ENCODE data around the gene NCOA7. TPM values are rescaled to one million over a fixed set of nuclear protein-coding genes. Genes with fewer than 3 reads are reported as not detected.

The NCOA7 gene
- total RNA-seq, 1 experiment from 2014 or later, result 9.4 TPM

DNA sequence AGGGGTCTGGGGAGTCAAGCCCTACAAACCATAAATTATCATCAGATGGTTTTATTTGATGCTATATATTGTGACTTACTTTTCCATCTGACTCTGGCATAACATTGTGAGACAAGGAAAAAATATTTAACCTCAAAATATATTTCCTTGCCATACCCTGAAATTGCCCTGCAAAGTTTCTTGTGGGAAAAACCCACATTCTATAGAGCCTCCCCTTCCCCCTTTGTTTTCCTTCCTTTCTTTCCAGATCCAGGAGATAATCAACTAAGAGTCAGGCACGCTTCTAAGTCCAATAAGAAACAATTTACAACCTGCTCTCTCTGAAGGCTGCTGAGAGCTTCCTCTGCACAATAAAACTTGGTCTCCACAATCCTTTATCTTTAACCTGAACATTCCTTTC, 148.3 kb downstream of the NCOA7 start:
- TF ChIP-seq, protein P1, sequence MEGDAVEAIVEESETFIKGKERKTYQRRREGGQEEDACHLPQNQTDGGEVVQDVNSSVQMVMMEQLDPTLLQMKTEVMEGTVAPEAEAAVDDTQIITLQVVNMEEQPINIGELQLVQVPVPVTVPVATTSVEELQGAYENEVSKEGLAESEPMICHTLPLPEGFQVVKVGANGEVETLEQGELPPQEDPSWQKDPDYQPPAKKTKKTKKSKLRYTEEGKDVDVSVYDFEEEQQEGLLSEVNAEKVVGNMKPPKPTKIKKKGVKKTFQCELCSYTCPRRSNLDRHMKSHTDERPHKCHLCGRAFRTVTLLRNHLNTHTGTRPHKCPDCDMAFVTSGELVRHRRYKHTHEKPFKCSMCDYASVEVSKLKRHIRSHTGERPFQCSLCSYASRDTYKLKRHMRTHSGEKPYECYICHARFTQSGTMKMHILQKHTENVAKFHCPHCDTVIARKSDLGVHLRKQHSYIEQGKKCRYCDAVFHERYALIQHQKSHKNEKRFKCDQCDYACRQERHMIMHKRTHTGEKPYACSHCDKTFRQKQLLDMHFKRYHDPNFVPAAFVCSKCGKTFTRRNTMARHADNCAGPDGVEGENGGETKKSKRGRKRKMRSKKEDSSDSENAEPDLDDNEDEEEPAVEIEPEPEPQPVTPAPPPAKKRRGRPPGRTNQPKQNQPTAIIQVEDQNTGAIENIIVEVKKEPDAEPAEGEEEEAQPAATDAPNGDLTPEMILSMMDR (conservative IDR thresholded peaks at IDR 0.05), result no peak
- WGBS (ENCODE audit: extremely low coverage, insufficient read length, low lambda C conversion rate), result no CpG with 5 or more reads among the region's 1 CpG

More for the DNA sequence above, 148.3 kb downstream of the NCOA7 start:
- no peak overlapping the region for H3K9ac ChIP-seq (ENCODE audit: extremely low read depth, insufficient read length, low read length)
- H3K4ac ChIP-seq (ENCODE audit: low read depth, low read length), result no peak overlapping the region
- Mint-ChIP-seq H3K36me3 (ENCODE audit: insufficient read depth in 1 of 3, low read depth in 3 of 3) (no peaks in the 10 kb centered on the region; a peak in 1 of 7 replicates), H3K27ac (no peak overlapping the region), H3K9me3 (no peaks in the 10 kb centered on the region), H3K4me1 (no peaks in the 10 kb centered on the region), H3K27me3 (ENCODE audit: low read depth) (peaks cover 4% of the 10 kb centered on the region), H3K4me3 (no peak overlapping the region)
- H3K4me2 ChIP-seq (ENCODE audit: insufficient read depth, insufficient read length, low read length), result no peak overlapping the region
- no peak overlapping the region for H3K27ac ChIP-seq (ENCODE audit: insufficient read length, low read depth, low read length)
- H3K56ac ChIP-seq (ENCODE audit: insufficient read length, low read depth, low read length), result no peak overlapping the region
- H3K79me1 ChIP-seq (ENCODE audit: insufficient read depth, low read depth, low read length, poor library complexity, severe bottlenecking), result no peaks in the 10 kb centered on the region
- no peak overlapping the region for H2BK5ac ChIP-seq (ENCODE audit: insufficient read length, low read length)
- DNase-seq, result no peak
- H3K27me3 ChIP-seq (ENCODE audit: insufficient read depth, low read length), result no peaks in the 10 kb centered on the region
- no peak overlapping the region for H2BK20ac ChIP-seq (ENCODE audit: low read depth, low read length, poor library complexity, severe bottlenecking)
- H3K23ac ChIP-seq (ENCODE audit: insufficient read length, low read depth, low read length), result no peak overlapping the region
- H4K5ac ChIP-seq (ENCODE audit: insufficient read length, low read depth, low read length), result no peak overlapping the region
- H4K20me1 ChIP-seq (ENCODE audit: control insufficient read depth, insufficient read depth, insufficient read length), result no peaks in the 10 kb centered on the region
- H3K9me3 ChIP-seq (ENCODE audit: control insufficient read depth, low read depth, low read length), result no peaks in the 10 kb centered on the region
- H2BK120ac ChIP-seq (ENCODE audit: low read depth, low read length, poor library complexity, severe bottlenecking), result no peak overlapping the region
- H2AFZ ChIP-seq (ENCODE audit: low read length), result no peak overlapping the region
- no peaks in the 10 kb centered on the region for H3K79me2 ChIP-seq (ENCODE audit: insufficient read depth, low read length)
- no peak overlapping the region for H4K91ac ChIP-seq (ENCODE audit: insufficient read length, low read depth, low read length)
- no peak overlapping the region for H4K8ac ChIP-seq (replicated peaks; ENCODE audit: insufficient read length, low read depth, low read length)
- H3T11ph ChIP-seq (ENCODE audit: low read length), result no peak overlapping the region
- H3K23me2 ChIP-seq (ENCODE audit: insufficient read length, low read depth, low read length, poor library complexity, severe bottlenecking), result no peaks in the 10 kb centered on the region
- no peak overlapping the region for H2AK5ac ChIP-seq (ENCODE audit: insufficient read length, low read length)
- H3K18ac ChIP-seq (ENCODE audit: insufficient read length, low read depth, low read length), result no peak overlapping the region
- H2BK15ac ChIP-seq (ENCODE audit: low read depth, low read length), result no peak overlapping the region
- H3K4me1 ChIP-seq (ENCODE audit: insufficient read depth, low read length), result no peaks in the 10 kb centered on the region
- no peak overlapping the region for H3K14ac ChIP-seq (ENCODE audit: insufficient read depth, low read length)
- H2BK12ac ChIP-seq (ENCODE audit: insufficient read length, low read depth, low read length), result no peak overlapping the region
